WTC11 (cell line): ENCODE data around the gene FPGT. TPM values are rescaled to one million over a fixed set of nuclear protein-coding genes. Genes with fewer than 3 reads are reported as not detected.

Experiments
- ATAC-seq: fragments of 200-7000 bp; cut with Tn5 transposase; 2 replicates; pipeline ENCODE4 v1.10.0; 2021; ENCODE audit warnings: mild to moderate bottlenecking, moderate library complexity
- CTCF ChIA-PET: fragments of 300-600 bp; sonication (Branson Sonifier 250); formaldehyde crosslinking; loops from one replicate; lab custom pipeline; 2021; ENCODE audit warnings: antibody characterized with exemption; lab: Charles Lee
- POLR2A ChIA-PET: fragments of 350-600 bp; sonication (Branson Sonifier 250); formaldehyde crosslinking; loops from one replicate; lab custom pipeline; 2021; ENCODE audit warnings: antibody characterized with exemption; lab: Charles Lee
- DNase-seq: peaks from one replicate; pipeline ENCODE4 v3.0.0; 2021; ENCODE audit warnings: low spot score
- H3K27ac Mint-ChIP-seq: 2 replicates; pipeline ENCODE4 v1.8.0; 2021; ENCODE audit warnings: mixed read lengths
- H3K27me3 Mint-ChIP-seq: 2 replicates; pipeline ENCODE4 v1.8.0; 2021; ENCODE audit warnings: low read depth, mild to moderate bottlenecking, moderate library complexity, mixed read lengths
- H3K36me3 Mint-ChIP-seq: 2 replicates; pipeline ENCODE4 v1.8.0; 2021; ENCODE audit warnings: mixed read lengths
- H3K4me1 Mint-ChIP-seq: 2 replicates; pipeline ENCODE4 v1.8.0; 2022; ENCODE audit warnings: mixed read lengths
- H3K4me3 Mint-ChIP-seq: 2 replicates; pipeline ENCODE4 v1.8.0; 2021; ENCODE audit warnings: mild to moderate bottlenecking, moderate library complexity, mixed read lengths
- H3K9me3 Mint-ChIP-seq: 2 replicates; pipeline ENCODE4 v1.8.0; 2021; ENCODE audit warnings: mixed read lengths
- ARID4B ChIP-seq: sonication (generic); formaldehyde crosslinking; IDR thresholded peaks from 2 replicates; pipeline ENCODE4 v1.8.0; 2023; ENCODE audit warnings: missing genetic modification reagents, mild to moderate bottlenecking, borderline replicate concordance
- ELF4 ChIP-seq: sonication (generic); formaldehyde crosslinking; IDR thresholded peaks from 2 replicates; pipeline ENCODE4 v1.8.1; 2022; ENCODE audit warnings: low read depth, mild to moderate bottlenecking, moderate library complexity, missing genetic modification reagents
- ERG ChIP-seq: fragments of 250-450 bp; sonication (Bioruptor Pico); IDR thresholded peaks from 2 replicates; pipeline ENCODE4 v1.8.0; 2021; ENCODE audit warnings: mild to moderate bottlenecking
- FOXJ3 ChIP-seq: sonication (generic); formaldehyde crosslinking; IDR thresholded peaks from 2 replicates; pipeline ENCODE4 v1.9.0; 2021; ENCODE audit warnings: missing genetic modification reagents, mild to moderate bottlenecking, borderline replicate concordance
- FOXK1 ChIP-seq: sonication (generic); formaldehyde crosslinking; IDR thresholded peaks from 2 replicates; pipeline ENCODE4 v1.8.0; 2022; ENCODE audit warnings: mild to moderate bottlenecking, moderate library complexity, missing genetic modification reagents
- FOXP1 ChIP-seq: sonication (generic); formaldehyde crosslinking; IDR thresholded peaks from 2 replicates; pipeline ENCODE4 v1.8.0; 2022; ENCODE audit warnings: missing genetic modification reagents, mild to moderate bottlenecking, moderate library complexity, borderline replicate concordance
- IRF2 ChIP-seq: sonication (generic); formaldehyde crosslinking; IDR thresholded peaks from 2 replicates; pipeline ENCODE4 v1.8.0; 2022; ENCODE audit warnings: low read depth, missing genetic modification reagents, borderline replicate concordance
- MYBL2 ChIP-seq: sonication (generic); formaldehyde crosslinking; IDR thresholded peaks from 2 replicates; pipeline ENCODE4 v1.8.1; 2023; ENCODE audit warnings: mild to moderate bottlenecking, moderate library complexity, missing genetic modification reagents
- NFATC4 ChIP-seq: fragments of 250-450 bp; sonication (Bioruptor Pico); IDR thresholded peaks from 2 replicates; pipeline ENCODE4 v1.9.0; 2021; ENCODE audit warnings: mild to moderate bottlenecking
- RORB ChIP-seq: fragments of 250-450 bp; sonication (Bioruptor Pico); IDR thresholded peaks from 2 replicates; pipeline ENCODE4 v1.9.0; 2021; ENCODE audit warnings: mild to moderate bottlenecking
- SMAD4 ChIP-seq: sonication (generic); formaldehyde crosslinking; IDR thresholded peaks from 2 replicates; pipeline ENCODE4 v1.8.0; 2022; ENCODE audit warnings: mild to moderate bottlenecking, missing genetic modification reagents
- SP1 ChIP-seq: sonication (generic); formaldehyde crosslinking; conservative IDR thresholded peaks from 2 replicates; pipeline ENCODE4 v1.8.1; 2022; ENCODE audit warnings: missing genetic modification reagents
- TCF7 ChIP-seq: sonication (generic); formaldehyde crosslinking; IDR thresholded peaks from 2 replicates; pipeline ENCODE4 v1.8.0; 2022; ENCODE audit warnings: mild to moderate bottlenecking, low read depth, missing genetic modification reagents, moderate library complexity
- ZNF232 ChIP-seq: sonication (generic); formaldehyde crosslinking; IDR thresholded peaks from 2 replicates; pipeline ENCODE4 v1.8.0; 2022; ENCODE audit warnings: mild to moderate bottlenecking, missing genetic modification reagents
- ZNF263 ChIP-seq: sonication (generic); formaldehyde crosslinking; IDR thresholded peaks from 2 replicates; pipeline ENCODE4 v1.8.1; 2022; ENCODE audit warnings: low read depth, mild to moderate bottlenecking, moderate library complexity, missing genetic modification reagents
- ZNF671 ChIP-seq: fragments of 250-450 bp; sonication (Bioruptor Pico); IDR thresholded peaks from 2 replicates; pipeline ENCODE4 v1.8.0; 2021; ENCODE audit warnings: mild to moderate bottlenecking
- total RNA-seq: library from RNA; stranded (reverse); gene quantifications from 3 replicates; pipeline ENCODE4 v1.2.3, GENCODE V29; 2021
- TF ChIP-seq, protein P1 (sequence below): sonication (generic); formaldehyde crosslinking; IDR thresholded peaks from 2 replicates; pipeline ENCODE4 v1.8.1; 2023; ENCODE audit warnings: mild to moderate bottlenecking, missing genetic modification reagents, borderline replicate concordance
- TF ChIP-seq, protein P2 (sequence below): sonication (generic); formaldehyde crosslinking; IDR thresholded peaks from 2 replicates; pipeline ENCODE4 v1.8.0; 2023; ENCODE audit warnings: missing genetic modification reagents
- TF ChIP-seq, protein P3 (sequence below): sonication (generic); formaldehyde crosslinking; IDR thresholded peaks from 2 replicates; pipeline ENCODE4 v1.8.1; 2022; ENCODE audit warnings: missing genetic modification reagents, borderline replicate concordance
- TF ChIP-seq, protein P4 (sequence below): fragments of 250-450 bp; sonication (Bioruptor Pico); IDR thresholded peaks from 2 replicates; pipeline ENCODE4 v1.9.0; 2021; ENCODE audit warnings: mild to moderate bottlenecking

FPGT gene
- total RNA-seq, 1 experiment from 2014 or later = 3.9 TPM

DNA sequence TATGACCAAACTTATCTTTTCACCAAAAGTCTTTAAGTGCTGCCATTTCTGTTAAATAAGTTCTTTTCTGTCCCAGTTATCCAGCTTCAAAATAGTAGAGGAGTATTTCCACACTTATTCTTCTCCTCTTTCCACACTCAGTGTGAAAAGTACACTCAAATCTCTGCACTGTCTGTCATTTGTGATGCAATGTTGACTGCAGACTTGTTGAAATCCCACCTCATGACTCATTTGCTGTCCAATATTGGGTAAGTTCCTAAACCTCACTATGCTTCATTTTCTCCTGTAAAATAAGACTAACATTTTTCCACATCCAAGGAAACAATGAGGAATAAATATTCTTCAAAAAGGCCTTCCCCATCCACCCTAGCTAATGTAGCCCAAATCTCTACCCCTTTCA, 17.6 kb upstream of the FPGT start:
- no peak for ATAC-seq
- ChIA-PET POLR2A (no interaction called here), CTCF (interaction anchor here (0.7 kb wide), 1 partner anchor 543 kb away, joined by 3 read pairs; no protein-coding TSS in a partner anchor)
- no peak for TF ChIP-seq ELF4 (CRISPR knock-in tag)
- TF ChIP-seq SP1 (CRISPR knock-in tag) = no peak
- no peak for TF ChIP-seq MYBL2 (CRISPR knock-in tag)
- TF ChIP-seq, protein P1, sequence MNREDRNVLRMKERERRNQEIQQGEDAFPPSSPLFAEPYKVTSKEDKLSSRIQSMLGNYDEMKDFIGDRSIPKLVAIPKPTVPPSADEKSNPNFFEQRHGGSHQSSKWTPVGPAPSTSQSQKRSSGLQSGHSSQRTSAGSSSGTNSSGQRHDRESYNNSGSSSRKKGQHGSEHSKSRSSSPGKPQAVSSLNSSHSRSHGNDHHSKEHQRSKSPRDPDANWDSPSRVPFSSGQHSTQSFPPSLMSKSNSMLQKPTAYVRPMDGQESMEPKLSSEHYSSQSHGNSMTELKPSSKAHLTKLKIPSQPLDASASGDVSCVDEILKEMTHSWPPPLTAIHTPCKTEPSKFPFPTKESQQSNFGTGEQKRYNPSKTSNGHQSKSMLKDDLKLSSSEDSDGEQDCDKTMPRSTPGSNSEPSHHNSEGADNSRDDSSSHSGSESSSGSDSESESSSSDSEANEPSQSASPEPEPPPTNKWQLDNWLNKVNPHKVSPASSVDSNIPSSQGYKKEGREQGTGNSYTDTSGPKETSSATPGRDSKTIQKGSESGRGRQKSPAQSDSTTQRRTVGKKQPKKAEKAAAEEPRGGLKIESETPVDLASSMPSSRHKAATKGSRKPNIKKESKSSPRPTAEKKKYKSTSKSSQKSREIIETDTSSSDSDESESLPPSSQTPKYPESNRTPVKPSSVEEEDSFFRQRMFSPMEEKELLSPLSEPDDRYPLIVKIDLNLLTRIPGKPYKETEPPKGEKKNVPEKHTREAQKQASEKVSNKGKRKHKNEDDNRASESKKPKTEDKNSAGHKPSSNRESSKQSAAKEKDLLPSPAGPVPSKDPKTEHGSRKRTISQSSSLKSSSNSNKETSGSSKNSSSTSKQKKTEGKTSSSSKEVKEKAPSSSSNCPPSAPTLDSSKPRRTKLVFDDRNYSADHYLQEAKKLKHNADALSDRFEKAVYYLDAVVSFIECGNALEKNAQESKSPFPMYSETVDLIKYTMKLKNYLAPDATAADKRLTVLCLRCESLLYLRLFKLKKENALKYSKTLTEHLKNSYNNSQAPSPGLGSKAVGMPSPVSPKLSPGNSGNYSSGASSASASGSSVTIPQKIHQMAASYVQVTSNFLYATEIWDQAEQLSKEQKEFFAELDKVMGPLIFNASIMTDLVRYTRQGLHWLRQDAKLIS (CRISPR knock-in tag) = no peak
- TF ChIP-seq, protein P2, sequence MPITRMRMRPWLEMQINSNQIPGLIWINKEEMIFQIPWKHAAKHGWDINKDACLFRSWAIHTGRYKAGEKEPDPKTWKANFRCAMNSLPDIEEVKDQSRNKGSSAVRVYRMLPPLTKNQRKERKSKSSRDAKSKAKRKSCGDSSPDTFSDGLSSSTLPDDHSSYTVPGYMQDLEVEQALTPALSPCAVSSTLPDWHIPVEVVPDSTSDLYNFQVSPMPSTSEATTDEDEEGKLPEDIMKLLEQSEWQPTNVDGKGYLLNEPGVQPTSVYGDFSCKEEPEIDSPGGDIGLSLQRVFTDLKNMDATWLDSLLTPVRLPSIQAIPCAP = no peak
- no peak for TF ChIP-seq ZNF263 (CRISPR knock-in tag)
- TF ChIP-seq, protein P3, sequence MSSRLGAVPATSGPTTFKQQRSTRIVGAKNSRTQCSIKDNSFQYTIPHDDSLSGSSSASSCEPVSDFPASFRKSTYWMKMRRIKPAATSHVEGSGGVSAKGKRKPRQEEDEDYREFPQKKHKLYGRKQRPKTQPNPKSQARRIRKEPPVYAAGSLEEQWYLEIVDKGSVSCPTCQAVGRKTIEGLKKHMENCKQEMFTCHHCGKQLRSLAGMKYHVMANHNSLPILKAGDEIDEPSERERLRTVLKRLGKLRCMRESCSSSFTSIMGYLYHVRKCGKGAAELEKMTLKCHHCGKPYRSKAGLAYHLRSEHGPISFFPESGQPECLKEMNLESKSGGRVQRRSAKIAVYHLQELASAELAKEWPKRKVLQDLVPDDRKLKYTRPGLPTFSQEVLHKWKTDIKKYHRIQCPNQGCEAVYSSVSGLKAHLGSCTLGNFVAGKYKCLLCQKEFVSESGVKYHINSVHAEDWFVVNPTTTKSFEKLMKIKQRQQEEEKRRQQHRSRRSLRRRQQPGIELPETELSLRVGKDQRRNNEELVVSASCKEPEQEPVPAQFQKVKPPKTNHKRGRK (CRISPR knock-in tag) = no peak
- TF ChIP-seq, protein P4, sequence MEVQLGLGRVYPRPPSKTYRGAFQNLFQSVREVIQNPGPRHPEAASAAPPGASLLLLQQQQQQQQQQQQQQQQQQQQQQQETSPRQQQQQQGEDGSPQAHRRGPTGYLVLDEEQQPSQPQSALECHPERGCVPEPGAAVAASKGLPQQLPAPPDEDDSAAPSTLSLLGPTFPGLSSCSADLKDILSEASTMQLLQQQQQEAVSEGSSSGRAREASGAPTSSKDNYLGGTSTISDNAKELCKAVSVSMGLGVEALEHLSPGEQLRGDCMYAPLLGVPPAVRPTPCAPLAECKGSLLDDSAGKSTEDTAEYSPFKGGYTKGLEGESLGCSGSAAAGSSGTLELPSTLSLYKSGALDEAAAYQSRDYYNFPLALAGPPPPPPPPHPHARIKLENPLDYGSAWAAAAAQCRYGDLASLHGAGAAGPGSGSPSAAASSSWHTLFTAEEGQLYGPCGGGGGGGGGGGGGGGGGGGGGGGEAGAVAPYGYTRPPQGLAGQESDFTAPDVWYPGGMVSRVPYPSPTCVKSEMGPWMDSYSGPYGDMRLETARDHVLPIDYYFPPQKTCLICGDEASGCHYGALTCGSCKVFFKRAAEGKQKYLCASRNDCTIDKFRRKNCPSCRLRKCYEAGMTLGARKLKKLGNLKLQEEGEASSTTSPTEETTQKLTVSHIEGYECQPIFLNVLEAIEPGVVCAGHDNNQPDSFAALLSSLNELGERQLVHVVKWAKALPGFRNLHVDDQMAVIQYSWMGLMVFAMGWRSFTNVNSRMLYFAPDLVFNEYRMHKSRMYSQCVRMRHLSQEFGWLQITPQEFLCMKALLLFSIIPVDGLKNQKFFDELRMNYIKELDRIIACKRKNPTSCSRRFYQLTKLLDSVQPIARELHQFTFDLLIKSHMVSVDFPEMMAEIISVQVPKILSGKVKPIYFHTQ = no peak
- Mint-ChIP-seq H3K4me3 (no peak overlapping the region), H3K27me3 (no peaks in the 10 kb centered on the region), H3K27ac (no peak overlapping the region), H3K36me3 (no peaks in the 10 kb centered on the region), H3K9me3 (no peaks in the 10 kb centered on the region), H3K4me1 (no peaks in the 10 kb centered on the region)
- no peak for DNase-seq

- POLR2A ChIA-PET = no interaction called here
- CTCF ChIA-PET = no interaction called here
- H3K27me3 Mint-ChIP-seq = peaks cover 4% of the 10 kb centered on the region
- DNase-seq (no peak), ATAC-seq (no peak)
- no peak overlapping the region for H3K4me3 Mint-ChIP-seq
- H3K9me3 Mint-ChIP-seq = no peaks in the 10 kb centered on the region
- no peak for TF ChIP-seq FOXJ3 (CRISPR knock-in tag)
- no peak for TF ChIP-seq FOXP1
- TF ChIP-seq ERG (CRISPR knock-in tag) = no peak
- TF ChIP-seq ZNF671 (CRISPR knock-in tag) = no peak
- no peak for TF ChIP-seq IRF2 (CRISPR knock-in tag)
- TF ChIP-seq SMAD4 (CRISPR knock-in tag) = no peak
- TF ChIP-seq FOXK1 (CRISPR knock-in tag) = no peak
- TF ChIP-seq ARID4B (CRISPR knock-in tag) = no peak
- no peak for TF ChIP-seq RORB (CRISPR knock-in tag)
- TF ChIP-seq TCF7 (CRISPR knock-in tag) = no peak
- TF ChIP-seq ZNF232 = no peak
- no peak for TF ChIP-seq NFATC4 (CRISPR knock-in tag)
- peaks cover 8% of the 10 kb centered on the region for H3K4me1 Mint-ChIP-seq
- no peaks in the 10 kb centered on the region for H3K36me3 Mint-ChIP-seq
- H3K27ac Mint-ChIP-seq = no peak overlapping the region
These were observed 4.1 kb upstream of the FPGT start for GRCh38 chr1:74193908-74194307.
